Measurements from ENCODE around the gene CASP10.

CASP10 gene

GRCh38 chr2:201196803-201197202, 13.9 kb downstream of the CASP10 start:
- DNase-seq = no peak

GRCh38 chr2:201197781-201198180, 14.8 kb downstream of the CASP10 start:
- no peak for DNase-seq

- DNase-seq = no peak
Measured at GRCh38 chr2:201199847-201200246, 16.9 kb downstream of the CASP10 start.

GRCh38 chr2:201200345-201200744, 17.4 kb downstream of the CASP10 start:
- DNase-seq = no peak

GRCh38 chr2:201201371-201201770, 18.4 kb downstream of the CASP10 start:
- no peak for DNase-seq

GRCh38 chr2:201203916-201204654, 21.1 kb downstream of the CASP10 start:
- no peak for DNase-seq

GRCh38 chr2:201204655-201205514, 21.9 kb downstream of the CASP10 start:
- no peak for DNase-seq

- no peak for DNase-seq
Measured at GRCh38 chr2:201205515-201205849, 22.5 kb downstream of the CASP10 start.

GRCh38 chr2:201208563-201209252, 25.8 kb downstream of the CASP10 start:
- DNase-seq = no peak

GRCh38 chr2:201215963-201216362, 33.0 kb downstream of the CASP10 start:
- DNase-seq = no peak

GRCh38 chr2:201216918-201217317, 34.0 kb downstream of the CASP10 start:
- DNase-seq = no peak

GRCh38 chr2:201218780-201219179, 35.8 kb downstream of the CASP10 start:
- DNase-seq = no peak

GRCh38 chr2:201219328-201220096, 36.6 kb downstream of the CASP10 start:
- no peak for DNase-seq

GRCh38 chr2:201220102-201220570, 37.2 kb downstream of the CASP10 start:
- peak; percentile 41 for DNase-seq

GRCh38 chr2:201223089-201224073, 40.4 kb downstream of the CASP10 start:
- no peak for DNase-seq

- no peak for DNase-seq
Measured at GRCh38 chr2:201228271-201228911, 45.5 kb downstream of the CASP10 start.

- DNase-seq = peak; percentile 43
Measured at GRCh38 chr2:201228912-201229290, 46.0 kb downstream of the CASP10 start.

- peak; percentile 95 for DNase-seq
Measured at GRCh38 chr2:201231781-201232466, 49.0 kb downstream of the CASP10 start.

GRCh38 chr2:201232467-201232815, 49.5 kb downstream of the CASP10 start:
- DNase-seq = no peak

- DNase-seq = peak; percentile 92
Measured at GRCh38 chr2:201233192-201233811, 50.4 kb downstream of the CASP10 start.
